H9 (cell line): ENCODE measurements around the gene CELSR2. TPM values are rescaled to one million over a fixed set of nuclear protein-coding genes. Genes with fewer than 3 reads are reported as not detected.

ENCODE experiments used
- DNase-seq: peaks from one replicate; pipeline ENCODE4 v3.0.0-alpha.2; 2017
- H2AFZ ChIP-seq: one replicate; pipeline ENCODE4 v1.6.1; 2013; ENCODE audit warnings: mild to moderate bottlenecking, low read length, control low read depth, moderate library complexity
- H2AK5ac ChIP-seq: 2 replicates; pipeline ENCODE4 v1.6.1; 2013; ENCODE audit warnings: low read length, control low read depth, mixed read lengths; ENCODE audit not compliant: insufficient read length
- H2BK120ac ChIP-seq: one replicate; pipeline ENCODE4 v1.6.1; 2013; ENCODE audit warnings: low read depth, mild to moderate bottlenecking, low read length, control low read depth, inconsistent platforms; ENCODE audit not compliant: poor library complexity, severe bottlenecking
- H2BK12ac ChIP-seq: 2 replicates; pipeline ENCODE4 v1.6.1; 2013; ENCODE audit warnings: low read length, control low read depth, mixed read lengths, low read depth; ENCODE audit not compliant: insufficient read length
- H2BK15ac ChIP-seq: 2 replicates; pipeline ENCODE4 v1.6.1; 2013; ENCODE audit warnings: low read depth, low read length, control low read depth
- H2BK20ac ChIP-seq: one replicate; pipeline ENCODE4 v1.6.1; 2013; ENCODE audit warnings: low read depth, mild to moderate bottlenecking, low read length, control low read depth, inconsistent platforms; ENCODE audit not compliant: poor library complexity, severe bottlenecking
- H2BK5ac ChIP-seq: 2 replicates; pipeline ENCODE4 v1.6.1; 2013; ENCODE audit warnings: low read length, control low read depth, mixed read lengths; ENCODE audit not compliant: insufficient read length
- H3K14ac ChIP-seq: 2 replicates; pipeline ENCODE4 v1.6.1; 2013; ENCODE audit warnings: low read length, control low read depth; ENCODE audit not compliant: insufficient read depth
- H3K18ac ChIP-seq: 2 replicates; pipeline ENCODE4 v1.6.1; 2013; ENCODE audit warnings: low read depth, mild to moderate bottlenecking, mixed read lengths, low read length, control low read depth; ENCODE audit not compliant: insufficient read length
- H3K23ac ChIP-seq: 2 replicates; pipeline ENCODE4 v1.6.1; 2013; ENCODE audit warnings: low read length, control low read depth, mixed read lengths, low read depth; ENCODE audit not compliant: insufficient read length
- H3K23me2 ChIP-seq: 2 replicates; pipeline ENCODE4 v1.6.1; 2013; ENCODE audit warnings: low read depth, mild to moderate bottlenecking, mixed read lengths, low read length, control low read depth; ENCODE audit not compliant: insufficient read length, poor library complexity, severe bottlenecking
- H3K27ac ChIP-seq: 2 replicates; pipeline ENCODE4 v1.5.1; 2013; ENCODE audit warnings: low read length, control low read depth, mixed read lengths, low read depth; ENCODE audit not compliant: insufficient read length
- H3K27me3 ChIP-seq: 2 replicates; pipeline ENCODE4 v1.6.1; 2013; ENCODE audit warnings: low read length, control low read depth, inconsistent platforms; ENCODE audit not compliant: insufficient read depth
- H3K4ac ChIP-seq: 2 replicates; pipeline ENCODE4 v1.6.1; 2013; ENCODE audit warnings: low read depth, mild to moderate bottlenecking, control low read depth, inconsistent platforms, low read length, moderate library complexity
- H3K4me1 ChIP-seq: 2 replicates; pipeline ENCODE4 v1.6.1; 2013; ENCODE audit warnings: low read length, control low read depth, inconsistent platforms; ENCODE audit not compliant: insufficient read depth
- H3K4me2 ChIP-seq: 2 replicates; pipeline ENCODE4 v1.6.1; 2013; ENCODE audit warnings: low read length, control low read depth, mixed read lengths; ENCODE audit not compliant: insufficient read length, insufficient read depth
- H3K56ac ChIP-seq: 2 replicates; pipeline ENCODE4 v1.6.1; 2013; ENCODE audit warnings: low read depth, mild to moderate bottlenecking, mixed read lengths, low read length, control low read depth; ENCODE audit not compliant: insufficient read length
- H3K79me1 ChIP-seq: 2 replicates; pipeline ENCODE4 v1.6.1; 2013; ENCODE audit warnings: low read depth, mild to moderate bottlenecking, moderate library complexity, low read length, control low read depth, inconsistent platforms; ENCODE audit not compliant: insufficient read depth, poor library complexity, severe bottlenecking
- H3K79me2 ChIP-seq: 2 replicates; pipeline ENCODE4 v1.6.1; 2013; ENCODE audit warnings: low read length, control low read depth, inconsistent platforms; ENCODE audit not compliant: insufficient read depth
- H3K9ac ChIP-seq: 2 replicates; pipeline ENCODE4 v1.6.1; 2013; ENCODE audit warnings: low read length, control low read depth, mixed read lengths; ENCODE audit not compliant: insufficient read length; ENCODE audit errors: extremely low read depth
- H3K9me3 ChIP-seq: one replicate; pipeline ENCODE4 v1.6.1; 2013; ENCODE audit warnings: low read depth, low read length, inconsistent platforms; ENCODE audit not compliant: control insufficient read depth
- H3T11ph ChIP-seq: one replicate; pipeline ENCODE4 v1.6.1; 2013; ENCODE audit warnings: mild to moderate bottlenecking, low read length, control low read depth, inconsistent platforms
- H4K20me1 ChIP-seq: one replicate; pipeline ENCODE4 v1.6.1; 2013; ENCODE audit not compliant: control insufficient read depth, insufficient read length, insufficient read depth
- H4K5ac ChIP-seq: 2 replicates; pipeline ENCODE4 v1.6.1; 2013; ENCODE audit warnings: low read depth, mild to moderate bottlenecking, mixed read lengths, low read length, control low read depth; ENCODE audit not compliant: insufficient read length
- H4K8ac ChIP-seq: replicated peaks from 2 replicates; pipeline ENCODE4 v1.6.1; 2013; ENCODE audit warnings: low read length, control low read depth, mixed read lengths, low read depth; ENCODE audit not compliant: insufficient read length
- H4K91ac ChIP-seq: 2 replicates; pipeline ENCODE4 v1.6.1; 2013; ENCODE audit warnings: low read depth, mild to moderate bottlenecking, moderate library complexity, mixed read lengths, low read length, control low read depth; ENCODE audit not compliant: insufficient read length
- H3K27ac Mint-ChIP-seq, 3 experiments: 2 replicates in 2 of 3; 3 replicates in 1 of 3; pipeline ENCODE4 v1.8.0; 2020 to 2021; ENCODE audit warnings: mixed read lengths in 3 of 3, mild to moderate bottlenecking in 1 of 3, moderate library complexity in 1 of 3
- H3K27me3 Mint-ChIP-seq: 2 replicates; pipeline ENCODE4 v1.8.0; 2021; ENCODE audit warnings: low read depth, mild to moderate bottlenecking, moderate library complexity, mixed read lengths
- H3K36me3 Mint-ChIP-seq, 3 experiments: 2 replicates in 2 of 3; 3 replicates in 1 of 3; pipeline ENCODE4 v1.8.0; 2020 to 2021; ENCODE audit warnings: low read depth in 3 of 3, mixed read lengths in 3 of 3; ENCODE audit not compliant: insufficient read depth in 1 of 3
- H3K4me1 Mint-ChIP-seq, 2 experiments: 2 replicates each; pipeline ENCODE4 v1.8.0; 2020; ENCODE audit warnings: mixed read lengths in 2 of 2
- H3K4me3 Mint-ChIP-seq, 2 experiments: 2 replicates in 1 of 2; 3 replicates in 1 of 2; pipeline ENCODE4 v1.8.0; 2020 to 2021; ENCODE audit warnings: mild to moderate bottlenecking in 2 of 2, mixed read lengths in 2 of 2, moderate library complexity in 1 of 2
- H3K9me3 Mint-ChIP-seq, 2 experiments: 2 replicates in 1 of 2; 3 replicates in 1 of 2; pipeline ENCODE4 v1.8.0; 2020; ENCODE audit warnings: mild to moderate bottlenecking in 2 of 2, mixed read lengths in 2 of 2, moderate library complexity in 1 of 2
- WGBS: extraction: QIAGEN DNeasy Blood & Tissue Kit; methylation state at CpG from one replicate; pipeline ENCODE4 v1.1.7; 2013; ENCODE audit warnings: missing lambda C conversion rate, low lambda C conversion rate, mixed read lengths; ENCODE audit not compliant: insufficient read length; ENCODE audit errors: extremely low coverage; 5-methylcytosine and 5-hydroxymethylcytosine counted together
- total RNA-seq: library from RNA; stranded (reverse); gene quantifications from 2 replicates; pipeline ENCODE4 v1.2.1, GENCODE V29; 2021
- TF ChIP-seq, protein P1 (sequence below): fragments of 200-600 bp; sonication (generic); conservative IDR thresholded peaks from 3 replicates; pipeline ENCODE4 v1.8.0; 2021; ENCODE audit warnings: antibody characterized with exemption, mild to moderate bottlenecking

Gene CELSR2
- total RNA-seq, 1 experiment from 2014 or later: 29.2 TPM

DNA sequence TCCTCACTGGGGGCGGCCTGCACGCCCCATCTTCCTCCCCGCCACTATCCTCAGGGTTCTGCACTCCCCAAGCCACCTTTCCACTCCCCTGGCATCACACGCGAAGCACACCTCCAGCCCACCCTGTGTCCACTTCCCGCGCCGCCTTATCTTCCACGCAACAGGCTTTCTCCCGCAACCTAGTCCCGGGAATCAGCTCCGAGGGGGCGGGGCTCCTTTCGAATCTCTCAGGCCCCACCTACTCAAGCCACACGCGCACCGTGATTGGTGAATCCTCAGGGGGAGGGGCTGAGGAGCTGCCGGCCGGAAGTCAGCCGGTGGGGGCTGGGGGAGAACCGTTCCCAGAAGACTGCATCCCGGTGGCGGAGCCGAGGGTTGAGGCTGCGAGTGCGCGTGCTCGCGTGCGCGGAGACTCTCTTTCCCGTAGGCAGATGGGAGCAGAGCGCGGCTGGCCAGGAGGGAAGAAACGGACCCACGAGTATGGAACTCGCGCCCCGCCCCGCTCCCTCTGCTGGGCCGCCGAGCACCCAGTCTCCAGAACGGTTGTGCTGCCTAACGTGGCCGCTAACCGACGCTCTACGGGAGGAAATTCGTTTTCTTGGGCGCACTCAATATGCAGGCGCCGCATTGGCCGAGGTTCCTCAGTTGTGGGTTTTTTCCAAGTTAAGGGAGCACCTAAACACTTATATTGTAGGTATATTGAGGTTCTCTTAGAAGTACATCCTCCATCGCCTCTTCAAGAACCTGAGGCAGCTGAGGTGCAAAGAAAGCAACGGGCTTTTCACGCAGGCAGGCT is 33.8 kb downstream of the CELSR2 start, which contains the start of gene PSRC1:
PSRC1 (minus strand) TSS at position 194 of the 796 bp plus-strand sequence.
- Histone ChIP-seq H3K9ac (peak within 1 kb of the TSS; percentile 69), H2BK120ac (no peak within 1 kb of the TSS), H3K23me2 (peaks cover 13% of the 10 kb centered on the region), H2BK12ac (peak within 1 kb of the TSS; percentile 26), H2BK20ac (no peak within 1 kb of the TSS), H3K56ac (no peak within 1 kb of the TSS), H3K79me1 (peaks cover 5% of the 10 kb centered on the region), H3K27me3 (no peaks in the 10 kb centered on the region), H3K9me3 (no peaks in the 10 kb centered on the region), H4K5ac (peak within 1 kb of the TSS; percentile 18), H3K27ac (peak within 1 kb of the TSS; percentile 80), H3K4me1 (peaks cover 3% of the 10 kb centered on the region; the same call in 1 of the 2 replicates), H4K8ac (peak within 1 kb of the TSS; percentile 30), H3K14ac (peak within 1 kb of the TSS; percentile 94), H2AK5ac (peak within 1 kb of the TSS; percentile 57), H4K20me1 (no peaks in the 10 kb centered on the region), H4K91ac (no peak within 1 kb of the TSS), H3K4me2 (peak within 1 kb of the TSS; percentile 92), H3K23ac (no peak within 1 kb of the TSS), H2BK5ac (peak within 1 kb of the TSS; percentile 55), H3K79me2 (peaks cover 2% of the 10 kb centered on the region; the same call in 1 of the 2 replicates), H3K4ac (peak within 1 kb of the TSS; percentile 31; the same call in 1 of the 2 replicates), H2BK15ac (no peak within 1 kb of the TSS), H3T11ph (peak within 1 kb of the TSS; percentile 4), H3K18ac (peak within 1 kb of the TSS; percentile 86), H2AFZ (no peak within 1 kb of the TSS)
- peaks cover 0 to 2% of the 10 kb centered on the region in 2 experiments; a peak in 3 of 5 replicates for H3K9me3 Mint-ChIP-seq
- H3K36me3 Mint-ChIP-seq: peaks cover 18 to 29% (median 28%) of the 10 kb centered on the region in 3 experiments
- H3K4me3 Mint-ChIP-seq: peak within 1 kb of the TSS; percentile 99 to 100
- H3K27ac Mint-ChIP-seq: peak within 1 kb of the TSS; percentile 96 to 99 (median 99)
- no peaks in the 10 kb centered on the region; the same call in 1 of the 2 replicates for H3K27me3 Mint-ChIP-seq
- TF ChIP-seq, protein P1, sequence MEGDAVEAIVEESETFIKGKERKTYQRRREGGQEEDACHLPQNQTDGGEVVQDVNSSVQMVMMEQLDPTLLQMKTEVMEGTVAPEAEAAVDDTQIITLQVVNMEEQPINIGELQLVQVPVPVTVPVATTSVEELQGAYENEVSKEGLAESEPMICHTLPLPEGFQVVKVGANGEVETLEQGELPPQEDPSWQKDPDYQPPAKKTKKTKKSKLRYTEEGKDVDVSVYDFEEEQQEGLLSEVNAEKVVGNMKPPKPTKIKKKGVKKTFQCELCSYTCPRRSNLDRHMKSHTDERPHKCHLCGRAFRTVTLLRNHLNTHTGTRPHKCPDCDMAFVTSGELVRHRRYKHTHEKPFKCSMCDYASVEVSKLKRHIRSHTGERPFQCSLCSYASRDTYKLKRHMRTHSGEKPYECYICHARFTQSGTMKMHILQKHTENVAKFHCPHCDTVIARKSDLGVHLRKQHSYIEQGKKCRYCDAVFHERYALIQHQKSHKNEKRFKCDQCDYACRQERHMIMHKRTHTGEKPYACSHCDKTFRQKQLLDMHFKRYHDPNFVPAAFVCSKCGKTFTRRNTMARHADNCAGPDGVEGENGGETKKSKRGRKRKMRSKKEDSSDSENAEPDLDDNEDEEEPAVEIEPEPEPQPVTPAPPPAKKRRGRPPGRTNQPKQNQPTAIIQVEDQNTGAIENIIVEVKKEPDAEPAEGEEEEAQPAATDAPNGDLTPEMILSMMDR: peak; percentile 41; the same call in 2 of the 3 replicates
- H3K4me1 Mint-ChIP-seq: peaks cover 35 to 45% of the 10 kb centered on the region in 2 experiments
- peak; percentile 95 for DNase-seq
- WGBS: no CpG with 5 or more reads among the region's 56 CpGs
